Umbilical cord (tissue), 1 donor: ENCODE measurements around the gene METTL26. TPM values are rescaled to one million over a fixed set of nuclear protein-coding genes. Genes with fewer than 3 reads are reported as not detected.

Experiments
- total RNA-seq: library from RNA; depleted of rRNA; stranded (reverse); fragments of >200 nt; gene quantifications from one replicate; pipeline ENCODE4 v1.2.3, GENCODE V29; 2014; ENCODE audit warnings: low replicate concordance; ENCODE audit not compliant: insufficient read depth

The METTL26 gene
- total RNA-seq, 1 donor from 2014 or later: 48.6 TPM

Other genes with a start within 250 kb of the METTL26 start
- 52.0 TPM for gene NME4, start 239.1 kb downstream of the METTL26 start, total RNA-seq
- 0.48 TPM for gene DECR2, start 234.4 kb downstream of the METTL26 start, total RNA-seq
- 11.8 TPM for gene RAB11FIP3, start 210.7 kb downstream of the METTL26 start, total RNA-seq
- gene CAPN15, start 108.6 kb downstream of the METTL26 start, total RNA-seq: 26.5 TPM
- gene PRR35, start 75.9 kb downstream of the METTL26 start, total RNA-seq: not detected
- gene NHLRC4, start 69.3 kb downstream of the METTL26 start, total RNA-seq: 0.48 TPM
- gene PIGQ, start 66.3 kb downstream of the METTL26 start, total RNA-seq: 18.5 TPM
- 12.3 TPM for gene RAB40C, start 46.2 kb downstream of the METTL26 start, total RNA-seq
- 1.4 TPM for gene WFIKKN1, start 5.3 kb downstream of the METTL26 start, total RNA-seq
- 24.6 TPM for gene MCRIP2, start 5.5 kb upstream of the METTL26 start, total RNA-seq
- 30.8 TPM for gene WDR90, start 13.1 kb upstream of the METTL26 start, total RNA-seq
- 33.2 TPM for gene RHOT2, start 31.8 kb upstream of the METTL26 start, total RNA-seq
- gene RHBDL1, start 39.4 kb upstream of the METTL26 start, total RNA-seq: 1.9 TPM
- gene STUB1, start 44.1 kb upstream of the METTL26 start, total RNA-seq: 99.7 TPM
- gene JMJD8, start 48.0 kb upstream of the METTL26 start, total RNA-seq: 20.5 TPM
- 2.6 TPM for gene WDR24, start 54.1 kb upstream of the METTL26 start, total RNA-seq
- not detected for gene FBXL16, start 69.5 kb upstream of the METTL26 start, total RNA-seq
- 85.7 TPM for gene METRN, start 78.8 kb upstream of the METTL26 start, total RNA-seq
- 35.6 TPM for gene ANTKMT, start 84.8 kb upstream of the METTL26 start, total RNA-seq
- gene CCDC78, start 90.1 kb upstream of the METTL26 start, total RNA-seq: 0.24 TPM
- 7.5 TPM for gene HAGHL, start 90.8 kb upstream of the METTL26 start, total RNA-seq
- 32.5 TPM for gene CIAO3, start 104.7 kb upstream of the METTL26 start, total RNA-seq
- gene MSLN, start 124.4 kb upstream of the METTL26 start, total RNA-seq: 26.2 TPM
- 5.5 TPM for gene RPUSD1, start 152.1 kb upstream of the METTL26 start, total RNA-seq
- 7.7 TPM for gene CHTF18, start 152.3 kb upstream of the METTL26 start, total RNA-seq
- gene GNG13, start 164.4 kb upstream of the METTL26 start, total RNA-seq: not detected